ENCODE results near the gene MTA1. TPM values are rescaled to one million over a fixed set of nuclear protein-coding genes. Genes with fewer than 3 reads are reported as not detected.
A peak's percentile ranks its signal among the peaks of the same experiment; 100 is the strongest.

Gene MTA1
- total and polyA plus RNA-seq, 12 donors: 11.8 to 270 (median 59.5) TPM

DNA sequence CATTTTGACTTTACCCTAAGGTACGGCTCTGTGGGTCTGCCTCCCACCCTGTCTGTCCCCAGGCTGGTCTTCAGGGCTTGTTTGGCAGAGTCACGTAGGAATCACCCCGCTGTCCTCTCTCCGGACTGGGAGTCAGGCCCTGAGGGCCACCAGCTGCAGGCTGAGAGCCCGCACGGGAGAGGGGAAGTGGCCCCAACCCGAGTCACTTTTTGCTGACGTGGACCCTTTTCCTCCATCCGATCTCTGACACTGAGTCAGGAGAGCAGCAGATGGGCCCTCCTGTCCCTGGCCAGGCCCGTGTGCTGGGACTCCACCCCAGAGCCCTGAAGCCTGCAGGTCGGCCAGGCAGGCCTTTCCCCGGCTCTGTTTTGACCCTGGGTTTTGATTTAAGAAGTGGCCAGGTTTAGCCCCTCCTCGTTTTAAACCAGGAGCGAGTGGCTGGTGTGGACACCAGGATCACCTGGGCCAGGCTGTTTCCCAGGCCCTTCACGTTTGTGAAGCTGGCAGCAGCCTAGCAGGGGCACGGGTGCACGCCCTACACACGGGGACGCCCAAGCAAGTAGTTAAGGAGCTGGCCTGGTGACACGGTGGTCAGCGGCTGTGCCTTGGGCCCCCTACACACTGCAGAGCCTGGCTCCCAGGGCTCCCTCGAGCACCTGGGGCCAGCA is 33.8 kb upstream of the MTA1 start:
- no peaks in the 10 kb centered on the region for H3K9me3 ChIP-seq (replicated peaks in 1 of 3)
- no peak overlapping the region for H3K27ac ChIP-seq
- H3K4me1 ChIP-seq (replicated peaks in 1 of 2): no peaks in the 10 kb centered on the region
- WGBS, 4 donors: 83 to 90% (median 87%) methylated on average over 8 to 22 of the region's 22 CpGs
- H3K4me3 ChIP-seq: no peak overlapping the region
- H3K27me3 ChIP-seq: no peaks in the 10 kb centered on the region
- no peak for TF ChIP-seq CTCF (IDR thresholded peaks at IDR 0.05)
- peaks cover 0 to 41% of the 10 kb centered on the region in 2 donors for H3K36me3 ChIP-seq (replicated peaks in 1 of 2)
- DNase-seq: peak in 3 of 7 donors; percentile 20 to 50 (median 43)
- intact Hi-C loops (cut with DNase I): no loop called here

- Histone ChIP-seq H3K4me1 (replicated peaks in 1 of 2) (no peaks in the 10 kb centered on the region), H3K27ac (no peak overlapping the region), H3K4me3 (no peak overlapping the region), H3K9me3 (replicated peaks in 1 of 3) (no peaks in the 10 kb centered on the region), H3K27me3 (no peaks in the 10 kb centered on the region), H3K36me3 (replicated peaks in 1 of 2) (peaks cover 0 to 41% of the 10 kb centered on the region in 2 donors)
- no peak for TF ChIP-seq CTCF (IDR thresholded peaks at IDR 0.05)
- TF ChIP-seq POLR2A (IDR thresholded peaks at IDR 0.05): no peak
- intact Hi-C loops (cut with DNase I): no loop called here
- no peak for DNase-seq
- 93 to 94% (median 94%) methylated on average over 7 to 33 of the region's 33 CpGs for WGBS, 4 donors
Observed at GRCh38 chr14:105386581-105387529, 32.8 kb upstream of the MTA1 start.

DNA sequence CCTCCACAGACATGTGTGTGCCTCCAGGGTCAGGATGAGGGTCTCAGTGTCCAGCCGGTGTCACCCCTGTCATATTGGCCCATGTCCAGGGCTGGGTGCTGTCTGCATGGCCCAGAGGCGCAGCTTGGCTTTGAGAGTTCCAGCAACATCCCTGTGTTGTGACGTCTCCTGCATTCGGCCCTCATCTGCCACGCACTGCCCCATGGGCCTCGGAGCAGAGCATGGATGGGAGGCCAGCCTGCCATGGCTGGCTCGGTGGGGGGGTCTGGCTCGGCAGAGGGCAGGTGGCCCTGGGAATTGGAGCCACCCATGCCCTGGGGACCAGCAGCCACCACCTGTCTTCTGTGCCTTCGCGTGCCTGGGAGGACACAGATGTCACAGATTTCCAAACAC is 32.1 kb upstream of the MTA1 start:
- Histone ChIP-seq H3K27me3 (no peaks in the 10 kb centered on the region), H3K36me3 (replicated peaks in 1 of 2) (peaks cover 0 to 35% of the 10 kb centered on the region in 2 donors), H3K4me3 (no peak overlapping the region), H3K9me3 (replicated peaks in 1 of 3) (no peaks in the 10 kb centered on the region), H3K27ac (no peak overlapping the region), H3K4me1 (replicated peaks in 1 of 2) (no peaks in the 10 kb centered on the region)
- 84 to 96% (median 93%) methylated on average over 5 to 10 of the region's 10 CpGs for WGBS, 4 donors
- DNase-seq: no peak
- intact Hi-C loops (cut with DNase I): no loop called here
- TF ChIP-seq CTCF (IDR thresholded peaks at IDR 0.05): no peak
- no peak for TF ChIP-seq POLR2A (IDR thresholded peaks at IDR 0.05)

GRCh38 chr14:105388110-105388951 is 31.3 kb upstream of the MTA1 start:
- Histone ChIP-seq H3K27me3 (no peaks in the 10 kb centered on the region), H3K4me3 (no peak overlapping the region), H3K36me3 (replicated peaks in 1 of 2) (peaks cover 0 to 27% of the 10 kb centered on the region in 2 donors), H3K27ac (peak overlapping the region in 2 of 5 donors; percentile 22 to 62), H3K9me3 (replicated peaks in 1 of 3) (no peaks in the 10 kb centered on the region), H3K4me1 (replicated peaks in 1 of 2) (no peaks in the 10 kb centered on the region)
- DNase-seq: peak in 1 of 7 donors; percentile 11
- 82 to 86% (median 86%) methylated on average over 12 to 25 of the region's 25 CpGs for WGBS, 4 donors
- TF ChIP-seq CTCF (IDR thresholded peaks at IDR 0.05): no peak
- no peak for TF ChIP-seq POLR2A (IDR thresholded peaks at IDR 0.05)
- intact Hi-C loops (cut with DNase I): no loop called here

Measured in adrenal gland (tissue), 12 donors.